GM19463 (cell line): ENCODE measurements around the gene SNN.

Experiments used
- ATAC-seq: cut with Tn5 transposase; IDR thresholded peaks from one replicate; pipeline ENCODE4 v1.9.1; 2021; ENCODE audit warnings: mild to moderate bottlenecking, moderate library complexity; ENCODE audit not compliant: unreplicated experiment

Gene SNN

GRCh38 chr16:11635113-11635652 lies 33.1 kb upstream of the SNN start:
- ATAC-seq: no peak

GRCh38 chr16:11635679-11636171 lies 32.5 kb upstream of the SNN start:
- no peak for ATAC-seq

GRCh38 chr16:11636172-11636721 lies 32.0 kb upstream of the SNN start:
- no peak for ATAC-seq

- ATAC-seq: no peak
Measured at GRCh38 chr16:11637320-11637719, 30.9 kb upstream of the SNN start.

- ATAC-seq: no peak
Measured at GRCh38 chr16:11638140-11638539, 30.1 kb upstream of the SNN start.

GRCh38 chr16:11639008-11639562 lies 29.2 kb upstream of the SNN start:
- no peak for ATAC-seq

GRCh38 chr16:11639925-11640899 lies 28.0 kb upstream of the SNN start:
- no peak for ATAC-seq

- ATAC-seq: no peak
Measured at GRCh38 chr16:11640987-11641817, 27.1 kb upstream of the SNN start.

- no peak for ATAC-seq
Measured at GRCh38 chr16:11642765-11643116, 25.5 kb upstream of the SNN start.

GRCh38 chr16:11649276-11649675 lies 19.0 kb upstream of the SNN start:
- ATAC-seq: no peak

- ATAC-seq: no peak
Measured at GRCh38 chr16:11650641-11651591, 17.3 kb upstream of the SNN start.

- ATAC-seq: no peak
Measured at GRCh38 chr16:11651796-11652195, 16.5 kb upstream of the SNN start.

GRCh38 chr16:11655655-11656054 lies 12.6 kb upstream of the SNN start:
- no peak for ATAC-seq

GRCh38 chr16:11657556-11657955 lies 10.7 kb upstream of the SNN start:
- no peak for ATAC-seq

GRCh38 chr16:11658896-11659708 lies 9.2 kb upstream of the SNN start:
- ATAC-seq: no peak

GRCh38 chr16:11660565-11660964 lies 7.7 kb upstream of the SNN start:
- no peak for ATAC-seq

GRCh38 chr16:11662582-11662981 lies 5.7 kb upstream of the SNN start:
- no peak for ATAC-seq

- ATAC-seq: no peak
Measured at GRCh38 chr16:11665071-11665491, 3.2 kb upstream of the SNN start.
